Lung (tissue), 12 donors: ENCODE measurements around the gene CCNY. TPM values are rescaled to one million over a fixed set of nuclear protein-coding genes. Genes with fewer than 3 reads are reported as not detected.

Experiments used
- ATAC-seq: fragments of 200-7000 bp; cut with Tn5 transposase; one replicate; pipeline ENCODE4 v1.9.1; 2020; ENCODE audit warnings: moderate number of reproducible peaks; ENCODE audit not compliant: insufficient read depth, low FRiP score
- DNase-seq, 3 donors: peaks; one replicate each; pipeline ENCODE4 v3.0.0-alpha.2; 2013 to 2017
- H3K27ac ChIP-seq, 2 donors: one replicate each; pipeline ENCODE4 v1.5.1; 2013; ENCODE audit warnings: mild to moderate bottlenecking in 2 of 2, moderate library complexity in 2 of 2, control low read depth in 1 of 2, inconsistent platforms in 1 of 2, low read depth in 1 of 2, low read length in 1 of 2
- H3K27me3 ChIP-seq, 3 donors: one replicate each; pipeline ENCODE4 v1.5.1; 2013; ENCODE audit warnings: low read length in 2 of 3; ENCODE audit not compliant: control insufficient read depth in 3 of 3, insufficient read depth in 3 of 3
- H3K36me3 ChIP-seq, 4 donors: one replicate each; pipeline ENCODE4 v1.5.1; 2013; ENCODE audit warnings: low read length in 4 of 4, mild to moderate bottlenecking in 1 of 4, moderate library complexity in 1 of 4; ENCODE audit not compliant: control insufficient read depth in 4 of 4, insufficient read depth in 4 of 4
- H3K4me1 ChIP-seq, 5 donors: one replicate each; pipeline ENCODE4 v1.5.1; 2013; ENCODE audit warnings: low read length in 5 of 5, mild to moderate bottlenecking in 2 of 5, moderate library complexity in 1 of 5; ENCODE audit not compliant: control insufficient read depth in 5 of 5, insufficient read depth in 5 of 5
- H3K4me3 ChIP-seq: one replicate; pipeline ENCODE4 v1.5.1; 2013; ENCODE audit warnings: mild to moderate bottlenecking, control low read depth, moderate library complexity
- H3K9ac ChIP-seq, 2 donors: one replicate each; pipeline ENCODE4 v1.5.1; 2013; ENCODE audit warnings: low read length in 2 of 2, control low read depth in 1 of 2; ENCODE audit not compliant: insufficient read depth in 1 of 2
- H3K9me3 ChIP-seq, 4 donors: one replicate each; pipeline ENCODE4 v1.5.1; 2013; ENCODE audit warnings: low read length in 3 of 4, mild to moderate bottlenecking in 1 of 4, moderate library complexity in 1 of 4; ENCODE audit not compliant: control insufficient read depth in 4 of 4, insufficient read depth in 3 of 4
- WGBS, 2 donors: extraction: QIAGEN DNeasy Blood & Tissue Kit; methylation state at CpG; one replicate each; pipeline ENCODE4 v1.1.7; 2013; 5-methylcytosine and 5-hydroxymethylcytosine counted together
- polyA plus RNA-seq, 2 donors: library from polyadenylated mRNA; stranded (reverse); fragments of 200-250 nt; gene quantifications; one replicate each; pipeline ENCODE4 v1.2.1, GENCODE V29; 2013
- total RNA-seq, 2 donors: library from RNA; depleted of rRNA in 1 of 2; stranded (reverse); fragments of >200 nt in 1 of 2; gene quantifications; one replicate each; pipeline ENCODE4 v1.2.1, GENCODE V29; 2014 to 2021
- TF ChIP-seq, protein P1 (sequence below): IDR thresholded peaks from 2 replicates; pipeline ENCODE4 v1.5.1; 2012; ENCODE audit warnings: mild to moderate bottlenecking; ENCODE audit errors: control extremely low read depth, extremely low read depth
- donor health status: control.
- donor health status: control.
- donor health status: Bipolar disorder and iron deficiency.
- donor health status: healthy.
- donor health status: DM: yes; HTN: yes; CAD: no.

Gene CCNY
- total and polyA plus RNA-seq, 4 donors: 26.6 to 63.0 (median 38.8) TPM

DNA sequence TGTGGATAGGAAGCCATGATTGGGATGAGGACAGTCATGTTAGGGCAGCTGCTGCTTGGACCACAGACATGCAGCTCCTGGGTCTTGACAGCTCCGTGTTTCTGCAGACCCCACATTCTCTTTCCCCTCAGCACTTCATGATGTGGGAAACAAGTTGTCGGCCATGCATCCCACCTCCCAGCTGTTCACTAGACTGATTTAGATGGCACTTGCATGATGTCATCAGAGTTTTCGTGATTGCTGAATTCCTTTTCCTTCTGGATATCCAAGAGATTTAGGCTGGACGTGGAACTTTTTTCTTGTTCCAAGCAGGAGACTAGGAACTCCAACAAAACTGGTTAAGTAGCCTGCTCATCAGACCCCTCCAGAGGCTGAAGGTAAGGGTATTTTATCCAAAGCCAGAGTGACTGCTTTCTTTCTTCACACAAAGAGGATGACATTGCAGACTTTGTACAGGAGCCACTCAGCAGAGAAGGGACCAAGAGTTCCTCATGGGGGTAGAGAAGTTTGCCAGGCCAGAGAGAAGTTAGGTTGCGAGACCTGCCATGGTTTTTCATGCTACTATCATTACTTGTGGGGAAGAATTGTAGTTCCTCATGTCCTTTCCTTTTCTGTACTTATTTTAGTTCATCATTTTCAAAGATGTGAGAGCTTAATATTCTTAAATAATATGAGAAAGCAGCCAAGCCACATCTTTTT lies 151.2 kb downstream of the CCNY start:
- 82 to 84% methylated on average over 5 of the region's 5 CpGs for WGBS, 2 donors
- H3K27ac ChIP-seq: no peak overlapping the region
- no peaks in the 10 kb centered on the region for H3K27me3 ChIP-seq
- ATAC-seq: no peak
- H3K4me1 ChIP-seq: peaks cover 0 to 5% (median under 1%) of the 10 kb centered on the region in 5 donors
- H3K36me3 ChIP-seq: peaks cover 0 to 9% (median 3%) of the 10 kb centered on the region in 4 donors
- TF ChIP-seq, protein P1, sequence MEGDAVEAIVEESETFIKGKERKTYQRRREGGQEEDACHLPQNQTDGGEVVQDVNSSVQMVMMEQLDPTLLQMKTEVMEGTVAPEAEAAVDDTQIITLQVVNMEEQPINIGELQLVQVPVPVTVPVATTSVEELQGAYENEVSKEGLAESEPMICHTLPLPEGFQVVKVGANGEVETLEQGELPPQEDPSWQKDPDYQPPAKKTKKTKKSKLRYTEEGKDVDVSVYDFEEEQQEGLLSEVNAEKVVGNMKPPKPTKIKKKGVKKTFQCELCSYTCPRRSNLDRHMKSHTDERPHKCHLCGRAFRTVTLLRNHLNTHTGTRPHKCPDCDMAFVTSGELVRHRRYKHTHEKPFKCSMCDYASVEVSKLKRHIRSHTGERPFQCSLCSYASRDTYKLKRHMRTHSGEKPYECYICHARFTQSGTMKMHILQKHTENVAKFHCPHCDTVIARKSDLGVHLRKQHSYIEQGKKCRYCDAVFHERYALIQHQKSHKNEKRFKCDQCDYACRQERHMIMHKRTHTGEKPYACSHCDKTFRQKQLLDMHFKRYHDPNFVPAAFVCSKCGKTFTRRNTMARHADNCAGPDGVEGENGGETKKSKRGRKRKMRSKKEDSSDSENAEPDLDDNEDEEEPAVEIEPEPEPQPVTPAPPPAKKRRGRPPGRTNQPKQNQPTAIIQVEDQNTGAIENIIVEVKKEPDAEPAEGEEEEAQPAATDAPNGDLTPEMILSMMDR: no peak
- no peak overlapping the region for H3K4me3 ChIP-seq
- no peak overlapping the region for H3K9ac ChIP-seq
- no peaks in the 10 kb centered on the region for H3K9me3 ChIP-seq
- DNase-seq: no peak

DNA sequence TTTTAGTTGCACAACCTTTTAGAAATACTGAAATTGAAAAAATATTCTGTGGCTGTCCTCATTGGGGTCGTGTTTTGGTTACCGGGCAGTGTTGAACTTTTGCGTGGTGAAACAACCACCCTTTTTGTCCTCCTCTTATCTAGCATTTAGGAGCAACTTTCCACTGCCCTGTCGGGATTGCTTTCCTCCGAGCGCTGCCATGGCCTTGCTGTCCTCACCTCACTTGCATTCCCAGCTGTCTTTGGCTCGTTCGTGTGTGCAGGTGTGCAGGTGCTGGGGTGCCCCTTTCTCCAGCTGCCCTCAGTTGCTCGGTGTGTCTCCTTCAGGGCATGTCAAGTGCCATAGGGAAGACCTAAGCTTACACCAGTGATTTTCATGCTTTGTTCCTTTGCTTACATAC lies 151.9 kb downstream of the CCNY start:
- no peaks in the 10 kb centered on the region for H3K27me3 ChIP-seq
- H3K9ac ChIP-seq: no peak overlapping the region
- H3K4me3 ChIP-seq: no peak overlapping the region
- TF ChIP-seq, protein P1: no peak
- H3K27ac ChIP-seq: no peak overlapping the region
- peaks cover 0 to 9% (median 3%) of the 10 kb centered on the region in 4 donors for H3K36me3 ChIP-seq
- WGBS, 2 donors: 93 to 96% methylated on average over 9 of the region's 9 CpGs
- peaks cover 0 to 9% (median 0%) of the 10 kb centered on the region in 5 donors for H3K4me1 ChIP-seq
- DNase-seq (no peak), ATAC-seq (no peak)
- no peaks in the 10 kb centered on the region for H3K9me3 ChIP-seq

DNA sequence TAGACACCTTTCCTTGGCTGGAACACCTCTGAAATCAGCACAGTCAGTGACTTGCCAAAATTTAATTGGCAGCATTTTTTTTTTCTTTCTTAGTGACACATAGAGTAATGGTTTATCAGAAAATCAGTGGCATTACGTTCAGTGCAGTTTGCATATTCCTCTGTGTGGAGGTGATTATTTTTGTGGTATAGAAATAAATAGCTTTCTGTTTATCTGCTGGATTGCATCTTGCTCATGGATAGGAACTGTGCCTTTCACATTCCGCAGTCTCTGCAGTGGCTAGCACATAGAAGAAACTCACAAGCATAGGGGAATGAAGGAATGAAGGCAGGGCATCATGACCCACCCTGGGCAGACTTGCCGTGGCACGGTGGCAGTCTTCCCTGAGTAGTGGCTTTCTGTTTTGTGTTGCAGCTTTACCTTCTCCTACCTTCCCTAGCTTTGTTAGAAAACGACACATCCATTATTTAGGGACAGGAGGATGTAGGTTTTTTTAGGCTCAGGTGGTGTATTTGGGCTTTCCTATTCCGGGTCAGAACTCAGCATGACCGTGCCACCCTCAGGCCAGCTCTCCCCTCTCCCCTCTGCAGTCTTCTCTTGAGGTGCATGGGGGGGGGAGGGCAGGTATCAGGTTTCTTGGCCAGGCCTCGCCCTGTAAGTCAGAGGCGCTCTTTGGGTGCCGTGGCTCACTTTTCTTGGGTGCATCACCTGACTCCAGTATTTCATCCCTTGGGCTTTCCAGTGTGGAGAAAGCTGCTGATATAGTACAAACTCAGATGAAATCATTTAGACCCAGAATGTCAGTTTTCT lies 156.3 kb downstream of the CCNY start:
- 79 to 87% methylated on average over 10 of the region's 10 CpGs for WGBS, 2 donors
- Histone ChIP-seq H3K36me3 (peaks cover 0 to 4% (median 2%) of the 10 kb centered on the region in 4 donors), H3K9me3 (no peaks in the 10 kb centered on the region), H3K4me3 (no peak overlapping the region), H3K9ac (no peak overlapping the region), H3K27ac (no peak overlapping the region), H3K4me1 (peaks cover 0 to 23% (median 4%) of the 10 kb centered on the region in 5 donors), H3K27me3 (no peaks in the 10 kb centered on the region)
- ATAC-seq (no peak), DNase-seq (peak in 1 of 3 donors; percentile 19)
- TF ChIP-seq, protein P1: no peak
